ENCODE results near the gene NUDT16L1. TPM values are rescaled to one million over a fixed set of nuclear protein-coding genes. Genes with fewer than 3 reads are reported as not detected.
"Not testable (repeated sequence)": the region's sequence is repeated elsewhere in the genome, so short reads cannot be mapped to it uniquely, and the experiment has no call there.

Gene NUDT16L1
- total RNA-seq, 1 experiment from 2014 or later, result 61.9 TPM

DNA sequence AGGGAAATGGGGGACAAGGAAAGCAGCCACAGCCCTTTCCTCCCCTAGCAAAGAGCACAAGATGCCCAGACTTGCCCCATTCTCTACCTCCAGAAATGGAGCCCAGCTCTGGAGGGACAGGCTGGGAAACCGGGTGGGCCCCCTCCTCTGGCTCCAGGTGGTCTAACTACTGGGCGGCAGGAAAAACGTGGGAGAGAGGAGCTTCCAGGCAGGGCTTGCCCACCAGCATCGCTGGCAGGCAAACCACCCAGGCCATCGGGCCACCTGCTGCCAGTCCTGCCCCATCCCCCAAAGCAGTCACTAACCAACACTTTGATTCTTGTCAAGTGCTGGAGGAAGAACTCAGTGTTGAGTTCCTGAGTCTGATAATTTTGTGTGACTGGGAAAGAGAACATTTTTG, 25.1 kb downstream of the NUDT16L1 start:
- DNase-seq, result no peak
- no peak overlapping the region for H3K4me3 ChIP-seq
- peaks cover 44% of the 10 kb centered on the region for H3K36me3 ChIP-seq
- no peaks in the 10 kb centered on the region for H3K9me3 ChIP-seq
- H3K27me3 ChIP-seq, result no peaks in the 10 kb centered on the region

DNA sequence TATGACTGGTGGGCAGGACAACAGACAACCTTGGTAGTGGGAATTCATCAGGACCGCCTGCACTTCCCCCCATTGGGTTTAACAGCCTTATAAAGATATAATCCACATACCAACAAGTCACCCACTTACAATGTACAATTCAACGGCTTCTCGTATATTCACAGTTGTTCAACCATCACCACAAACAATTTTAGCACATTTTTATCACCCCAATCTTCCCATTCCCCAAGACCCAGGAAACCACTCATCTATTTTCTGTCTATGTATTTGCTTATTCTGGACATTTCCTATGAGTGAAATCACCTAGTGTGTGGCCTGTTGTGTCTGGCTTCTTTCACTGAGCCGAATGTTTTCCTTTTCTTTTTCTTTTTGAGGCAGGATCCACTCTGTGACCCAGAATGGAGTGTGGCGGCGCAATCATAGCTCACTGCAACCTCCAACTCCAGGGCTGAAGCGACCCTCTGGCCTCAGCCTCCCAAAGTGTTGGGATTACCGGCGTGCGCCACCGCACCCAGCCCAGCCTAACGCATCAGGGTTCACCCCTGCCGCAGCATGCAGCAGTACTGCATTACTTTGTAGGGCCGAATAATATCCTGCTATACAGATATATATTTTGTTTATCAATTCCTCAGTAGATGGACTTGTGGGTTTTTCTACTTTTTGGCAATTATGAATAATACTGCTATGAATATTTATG, 29.9 kb downstream of the NUDT16L1 start:
- H3K9me3 ChIP-seq, result no peaks in the 10 kb centered on the region
- no peaks in the 10 kb centered on the region for H3K27me3 ChIP-seq
- no peak overlapping the region for H3K4me3 ChIP-seq
- peaks cover 50% of the 10 kb centered on the region for H3K36me3 ChIP-seq
- no peak for DNase-seq

DNA sequence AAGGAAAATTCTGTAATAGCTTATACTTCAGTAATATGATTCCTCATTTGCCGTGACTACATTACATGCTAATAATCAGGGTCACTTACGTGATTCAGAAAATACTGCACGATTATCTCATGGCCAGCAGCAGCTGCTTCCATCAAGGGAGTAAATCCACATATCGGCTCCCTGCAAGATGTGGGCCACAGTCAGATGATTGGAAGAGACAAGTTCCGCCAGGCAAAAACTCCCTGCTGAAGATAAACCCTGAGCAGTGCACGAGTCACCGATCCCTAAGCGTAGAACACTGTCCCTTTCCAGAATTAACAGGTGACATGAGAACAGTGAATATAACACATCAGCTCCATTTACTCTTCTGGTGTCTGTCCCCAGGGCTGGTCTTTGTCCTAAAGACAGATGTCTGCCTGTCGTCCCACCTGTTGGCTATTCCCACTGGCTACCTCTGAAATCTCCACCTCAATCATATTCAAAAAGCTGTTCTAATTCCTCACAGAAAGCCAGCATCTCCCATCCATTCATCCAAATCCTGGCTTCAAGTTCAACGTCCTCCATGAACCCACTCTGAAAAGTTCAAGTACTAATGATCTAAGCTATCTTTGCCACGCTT, 31.4 kb downstream of the NUDT16L1 start:
- Histone ChIP-seq H3K9me3 (no peaks in the 10 kb centered on the region), H3K4me3 (no peak overlapping the region), H3K27me3 (no peaks in the 10 kb centered on the region), H3K36me3 (peaks cover 54% of the 10 kb centered on the region)
- DNase-seq, result no peak

DNA sequence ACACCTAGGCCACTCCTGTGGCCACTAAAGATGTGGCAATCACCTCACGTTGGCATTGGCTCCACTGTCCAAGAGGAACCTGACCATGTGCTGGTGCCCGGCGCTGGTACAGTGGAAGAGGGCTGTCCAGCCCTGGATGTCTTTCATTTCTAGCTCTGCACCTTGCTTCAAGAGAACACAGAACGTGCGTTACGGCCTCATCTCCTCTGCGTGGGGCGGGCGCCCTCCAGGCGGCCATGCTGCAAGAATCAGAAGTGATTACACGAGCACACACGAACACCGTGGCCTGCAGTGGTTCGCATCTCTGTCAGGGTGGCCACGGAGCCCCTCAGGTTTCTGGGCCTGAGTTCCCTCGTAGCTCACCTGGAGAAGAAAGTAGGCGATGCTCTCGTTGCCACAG, 33.3 kb downstream of the NUDT16L1 start:
- no peaks in the 10 kb centered on the region for H3K9me3 ChIP-seq
- no peak overlapping the region for H3K4me3 ChIP-seq
- peaks cover 71% of the 10 kb centered on the region for H3K36me3 ChIP-seq
- no peak for DNase-seq
- no peaks in the 10 kb centered on the region for H3K27me3 ChIP-seq

DNA sequence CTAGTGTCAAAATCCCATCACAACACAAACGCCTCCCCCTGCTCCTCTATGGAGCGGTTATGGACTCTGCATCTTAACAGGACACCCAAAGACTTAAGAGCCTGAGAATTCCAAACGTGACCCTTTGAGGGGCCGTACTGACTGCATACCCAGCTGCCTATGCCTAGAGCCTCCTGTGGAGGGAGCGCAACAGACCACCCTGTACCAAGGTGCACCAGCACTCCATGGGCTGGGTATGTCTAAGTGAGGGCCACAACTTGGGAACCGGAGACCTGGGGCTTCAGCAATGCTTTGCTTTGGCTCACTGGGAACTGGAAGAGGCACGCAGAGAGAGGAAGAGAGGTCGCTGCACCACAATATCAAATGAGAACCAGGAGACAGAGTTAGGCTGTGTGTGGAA, 35.3 kb downstream of the NUDT16L1 start:
- H3K36me3 ChIP-seq, result peaks cover 69% of the 10 kb centered on the region
- no peaks in the 10 kb centered on the region for H3K27me3 ChIP-seq
- no peak overlapping the region for H3K4me3 ChIP-seq
- no peaks in the 10 kb centered on the region for H3K9me3 ChIP-seq
- no peak for DNase-seq

DNA sequence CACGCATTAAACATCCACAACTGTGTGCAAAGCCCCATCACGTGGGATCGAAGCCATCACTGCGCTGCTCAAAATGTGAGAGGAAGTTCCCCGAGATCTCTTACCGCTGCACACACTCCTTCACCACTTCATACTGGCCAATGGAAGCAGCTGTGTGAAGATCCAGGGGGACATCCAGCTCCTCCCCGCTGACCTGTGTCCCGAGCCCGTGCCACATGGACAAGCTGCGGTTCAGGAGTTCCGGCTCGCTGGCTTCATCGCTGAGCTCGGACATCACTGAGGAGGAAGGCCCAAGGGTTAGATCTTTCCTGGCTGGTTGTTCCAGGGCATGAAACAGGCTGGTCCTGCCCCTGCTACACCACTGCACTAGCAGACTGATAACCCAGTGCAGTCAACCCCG, 36.5 kb downstream of the NUDT16L1 start:
- Histone ChIP-seq H3K4me3 (no peak overlapping the region), H3K27me3 (no peaks in the 10 kb centered on the region), H3K36me3 (peaks cover 61% of the 10 kb centered on the region), H3K9me3 (no peaks in the 10 kb centered on the region)
- DNase-seq, result no peak

DNA sequence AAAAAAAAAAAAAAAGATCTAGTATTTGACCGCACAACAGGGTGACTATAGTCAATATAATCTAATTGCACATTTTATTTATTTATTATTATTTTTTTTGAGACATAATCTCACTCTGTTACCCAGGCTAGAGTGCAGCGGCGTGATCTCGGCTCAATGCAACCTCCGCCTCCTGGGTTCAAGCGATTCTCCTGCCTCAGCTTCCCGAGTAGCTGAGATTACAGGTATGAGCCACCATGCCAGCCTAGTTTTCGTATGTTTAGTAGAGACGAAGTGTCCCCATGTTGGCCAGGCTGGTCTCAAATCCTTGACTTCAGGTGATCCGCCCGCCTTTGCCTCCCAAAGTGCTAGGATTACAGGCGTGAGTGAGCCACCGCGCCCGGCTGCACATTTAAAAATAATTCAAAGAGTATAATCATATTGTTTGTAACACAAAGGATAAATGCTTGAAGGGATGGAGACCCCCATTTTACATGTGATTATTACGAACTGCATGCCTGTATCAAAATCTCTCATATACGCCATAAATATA, 39.9 kb downstream of the NUDT16L1 start:
- peak overlapping the region; percentile 87 for H3K4me3 ChIP-seq
- no peaks in the 10 kb centered on the region for H3K27me3 ChIP-seq
- peaks cover 31% of the 10 kb centered on the region for H3K36me3 ChIP-seq
- no peak for DNase-seq
- H3K9me3 ChIP-seq, result no peaks in the 10 kb centered on the region

DNA sequence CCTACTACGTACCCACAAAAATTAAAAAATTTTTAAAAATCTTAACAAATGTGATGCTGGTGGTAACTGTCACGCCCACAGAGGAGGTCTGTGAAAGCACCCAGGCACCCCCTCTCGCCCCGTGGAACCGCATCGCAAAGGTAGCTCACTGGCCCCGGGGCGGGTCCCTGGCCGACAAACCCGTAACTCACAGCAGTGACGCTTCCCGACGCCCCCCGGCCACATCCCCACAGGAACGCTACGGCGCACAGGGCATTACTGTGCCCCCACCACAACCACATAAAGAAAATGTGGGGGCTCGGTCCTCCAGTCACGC, 40.3 kb downstream of the NUDT16L1 start:
- Histone ChIP-seq H3K9me3 (no peaks in the 10 kb centered on the region), H3K27me3 (no peaks in the 10 kb centered on the region), H3K4me3 (peak overlapping the region; percentile 87), H3K36me3 (peaks cover 27% of the 10 kb centered on the region)
- peak; percentile 22 for DNase-seq

DNA sequence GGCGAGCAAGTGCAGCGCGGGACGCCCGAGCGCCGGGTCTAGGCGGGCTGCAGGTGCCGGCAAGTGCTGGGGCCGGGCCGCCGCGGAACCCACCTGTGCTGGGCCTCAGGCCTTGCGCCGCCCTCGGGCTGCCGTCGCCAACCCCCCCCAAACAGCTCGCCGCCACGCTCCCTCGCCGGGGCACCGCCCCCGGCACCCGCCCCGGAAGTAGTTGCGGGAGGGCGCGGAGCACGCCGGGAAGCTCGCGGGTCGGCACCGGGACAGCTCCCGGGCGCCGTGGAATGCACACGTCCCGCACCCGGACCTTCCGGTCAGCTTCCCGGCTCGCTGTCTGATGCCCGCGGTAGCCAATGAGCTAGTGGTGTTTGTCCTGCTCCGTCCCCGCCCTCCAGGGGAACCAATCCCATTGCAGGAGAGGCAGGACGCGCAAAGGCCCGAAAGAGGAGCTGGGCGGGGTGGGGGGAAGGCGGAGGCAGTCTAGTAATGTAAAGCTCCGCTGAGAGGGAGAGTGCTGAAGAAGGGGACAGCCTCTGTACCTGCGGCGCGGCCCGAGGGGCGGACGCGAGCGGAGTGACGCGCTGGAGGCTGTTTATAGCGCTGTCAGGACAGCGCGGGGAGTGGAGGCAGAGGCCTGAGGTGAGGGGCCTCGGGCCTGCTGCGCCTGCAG, 40.8 kb downstream of the NUDT16L1 start, which contains the start of the genes ANKS3 and DNAAF8:
Gene ANKS3 (minus strand): TSS at position 209 of the 667 bp plus-strand sequence. CDS start 4,122 bp downstream, outside the sequence.
Gene DNAAF8 (plus strand): TSS at position 475 of the 667 bp plus-strand sequence. CDS start 1,978 bp downstream, outside the sequence.
- Histone ChIP-seq H3K9me3 (no peaks in the 10 kb centered on the region), H3K27me3 (no peaks in the 10 kb centered on the region), H3K36me3 (peaks cover 24% of the 10 kb centered on the region), H3K4me3 (peak within 1 kb of the TSS; percentile 87)
- DNase-seq, result peak; percentile 99

DNA sequence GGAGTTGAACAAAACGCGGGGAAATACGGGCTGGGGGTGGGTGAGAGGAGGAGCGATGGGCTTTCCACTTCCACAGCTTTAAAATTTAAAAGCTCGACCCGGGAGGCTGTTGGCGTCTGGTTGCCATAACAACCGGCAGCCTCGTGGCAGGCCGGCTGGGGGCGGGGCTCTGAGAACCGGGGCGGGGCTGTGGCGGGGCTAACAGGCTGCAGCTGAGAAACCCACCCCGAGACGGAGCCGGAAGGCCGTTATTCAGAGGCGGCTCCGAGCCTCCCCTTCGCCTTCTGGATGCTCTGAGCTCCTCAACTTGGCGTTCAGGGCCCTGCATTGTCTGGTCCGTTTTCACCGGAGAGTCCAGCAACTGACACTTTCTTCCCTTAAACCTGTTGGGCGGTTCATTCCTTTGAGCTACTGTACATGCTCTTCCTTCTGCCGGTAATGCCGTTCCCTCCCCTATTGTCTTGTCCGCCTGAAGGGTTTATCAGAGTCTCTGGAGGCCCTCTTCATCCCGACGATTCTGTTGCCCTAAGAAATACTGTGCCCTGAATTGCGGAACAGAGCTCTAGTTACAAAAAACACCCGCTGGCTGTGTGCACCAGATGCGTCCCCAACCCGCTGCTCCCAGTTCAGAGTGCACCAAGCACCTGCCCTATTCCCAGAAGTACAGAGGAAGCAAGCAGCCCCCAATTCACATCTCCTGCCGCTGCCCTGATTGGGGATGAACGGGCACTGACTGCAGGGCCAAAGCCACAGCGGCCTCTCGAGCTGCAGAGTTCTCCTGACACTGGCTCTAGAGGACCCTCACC, 41.6 kb downstream of the NUDT16L1 start:
- Histone ChIP-seq H3K36me3 (peaks cover 20% of the 10 kb centered on the region), H3K9me3 (no peaks in the 10 kb centered on the region)
- DNase-seq, result peak; percentile 89

DNA sequence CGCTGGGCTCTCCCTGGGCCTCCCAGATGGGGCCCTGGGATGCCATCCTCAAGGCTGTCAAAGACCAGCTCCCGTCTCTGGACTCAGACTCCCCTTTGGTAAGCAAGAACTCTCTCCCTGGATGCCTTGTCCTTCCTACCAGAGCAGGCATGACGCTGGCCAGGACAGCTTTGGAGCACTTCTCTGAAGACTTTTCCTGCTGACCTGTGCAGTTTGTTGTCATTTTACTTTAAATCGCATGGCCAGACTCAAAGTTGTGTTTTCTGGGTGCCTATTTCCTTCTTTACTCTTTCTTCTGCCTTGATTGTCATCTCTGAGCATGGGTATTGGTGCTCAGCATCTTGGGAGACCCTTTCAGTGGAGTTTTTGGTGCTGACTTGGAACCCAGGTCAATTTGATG, 43.2 kb downstream of the NUDT16L1 start:
- H3K9me3 ChIP-seq, result no peaks in the 10 kb centered on the region

More for the DNA sequence above, 41.6 kb downstream of the NUDT16L1 start:
- Histone ChIP-seq H3K4me3 (peak overlapping the region; percentile 87), H3K27me3 (no peaks in the 10 kb centered on the region)

DNA sequence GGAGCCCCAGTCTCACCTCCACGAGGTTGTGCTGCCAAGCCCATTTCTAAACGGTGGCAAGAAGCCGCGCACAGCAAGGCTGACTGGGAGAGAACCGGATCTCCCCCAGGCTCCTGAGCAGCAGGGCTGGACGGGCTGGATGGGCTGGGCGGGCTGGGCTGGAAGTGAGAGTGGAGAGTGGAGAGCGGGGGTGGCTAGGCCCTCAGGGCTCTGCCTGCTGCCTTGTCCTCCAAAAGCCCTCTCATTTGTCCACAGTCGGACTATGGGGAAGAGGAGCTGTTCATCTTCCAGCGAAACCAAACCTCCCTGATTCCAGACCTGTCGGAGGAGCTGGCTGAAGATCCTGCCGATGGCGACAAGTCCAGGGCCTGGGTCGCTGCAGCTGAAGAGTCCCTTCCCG, 44.2 kb downstream of the NUDT16L1 start:
- DNase-seq, result no peak
- Histone ChIP-seq H3K4me3 (no peak overlapping the region), H3K9me3 (no peaks in the 10 kb centered on the region), H3K27me3 (no peaks in the 10 kb centered on the region), H3K36me3 (no peaks in the 10 kb centered on the region; the same call in 1 of the 2 replicates)

More for the DNA sequence above, 43.2 kb downstream of the NUDT16L1 start:
- Histone ChIP-seq H3K36me3 (peaks cover 5% of the 10 kb centered on the region), H3K27me3 (no peaks in the 10 kb centered on the region), H3K4me3 (no peak overlapping the region)
- DNase-seq, result no peak

DNA sequence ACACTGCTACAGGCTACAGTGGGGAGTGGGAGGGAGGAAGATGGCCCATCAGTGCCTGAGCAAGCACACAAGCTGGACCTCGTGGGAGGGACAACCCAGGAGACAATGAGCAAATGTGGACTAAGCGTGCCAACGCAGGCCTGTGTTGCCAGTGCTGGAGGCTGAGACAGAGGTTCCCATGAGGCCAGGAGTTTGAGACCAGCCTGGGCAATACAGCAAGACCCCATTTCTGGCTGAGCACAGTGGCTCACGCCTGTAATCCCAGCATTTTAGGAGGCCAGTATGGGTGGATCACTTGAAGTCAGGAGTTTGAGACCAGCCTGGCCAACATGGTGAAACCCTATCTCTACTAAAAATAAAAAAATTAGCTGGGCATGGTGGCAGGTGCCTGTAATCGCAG, 45.0 kb downstream of the NUDT16L1 start:
- not testable (repeated sequence) for DNase-seq, H3K27me3 ChIP-seq, H3K9me3 ChIP-seq, H3K36me3 ChIP-seq, H3K4me3 ChIP-seq

DNA sequence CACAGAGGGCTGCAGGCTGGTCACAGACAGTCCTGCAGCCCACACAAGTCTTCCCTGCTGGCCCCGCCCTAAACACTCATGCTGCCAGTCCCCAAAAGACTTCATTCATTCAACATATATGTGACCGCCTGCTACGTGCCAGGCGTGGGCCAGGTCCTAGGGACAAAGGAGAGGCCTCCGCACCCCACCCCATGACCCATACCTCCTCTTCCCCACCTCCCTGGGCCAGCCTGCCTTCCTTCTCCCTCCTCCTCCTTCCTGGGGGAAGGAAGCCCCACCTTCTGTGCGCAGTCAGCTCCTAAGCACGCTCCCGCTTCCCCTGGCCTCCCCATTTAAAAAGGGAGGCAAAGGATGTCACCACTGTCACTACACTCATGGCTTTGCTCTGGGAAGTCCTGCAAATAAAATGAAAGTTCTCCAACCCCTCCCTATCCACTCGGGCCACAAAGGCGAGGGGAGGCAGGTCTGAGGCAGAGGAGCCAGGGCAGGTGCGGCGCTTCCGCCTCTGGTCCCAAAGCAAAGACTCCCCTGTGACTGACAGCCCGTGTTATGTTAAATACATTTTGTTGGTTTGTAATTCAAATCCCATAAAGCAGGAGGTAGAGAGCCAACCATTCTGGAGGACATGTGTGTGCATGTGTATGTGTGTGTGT, 50.0 kb downstream of the NUDT16L1 start:
- Histone ChIP-seq H3K27me3 (no peaks in the 10 kb centered on the region), H3K9me3 (no peaks in the 10 kb centered on the region), H3K4me3 (no peak overlapping the region), H3K36me3 (no peaks in the 10 kb centered on the region)
- no peak for DNase-seq

DNA sequence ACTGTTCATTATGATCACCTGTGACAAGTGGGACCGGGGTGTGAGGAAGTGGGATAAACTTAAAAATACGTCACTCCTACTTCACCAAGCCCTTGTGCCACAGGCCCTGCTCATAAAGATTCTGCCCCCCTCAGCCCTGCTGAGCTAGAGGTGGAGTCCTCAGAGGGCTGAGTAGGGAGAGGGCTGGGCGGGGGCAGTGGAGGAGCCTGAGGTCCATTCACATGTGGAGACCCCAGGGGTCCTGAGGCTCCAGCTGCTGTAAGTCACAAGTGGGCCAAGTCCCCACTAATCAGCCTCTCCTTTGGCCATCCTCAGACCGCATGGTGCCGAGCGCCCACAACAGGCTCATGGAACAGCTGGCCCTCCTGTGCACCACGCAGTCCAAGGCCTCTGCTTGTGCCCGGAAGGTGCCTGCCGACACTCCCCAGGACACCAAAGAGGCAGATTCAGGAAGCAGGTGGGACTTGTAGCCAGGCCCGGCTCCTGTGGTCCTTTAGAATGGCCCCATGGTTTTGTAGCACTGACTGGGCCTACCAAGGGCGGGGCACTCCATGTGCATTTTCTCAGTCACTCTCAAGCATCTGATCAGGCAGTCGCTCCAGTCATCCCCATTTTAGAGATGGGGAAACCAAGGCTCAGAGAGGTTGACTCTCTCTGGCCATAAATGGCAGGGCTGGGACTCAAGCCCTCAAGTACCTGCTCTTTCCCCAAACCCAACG, 51.4 kb downstream of the NUDT16L1 start:
- DNase-seq, result no peak
- H3K27me3 ChIP-seq, result no peaks in the 10 kb centered on the region
- no peak overlapping the region for H3K4me3 ChIP-seq
- peaks cover under 1% of the 10 kb centered on the region; the same call in 1 of the 2 replicates for H3K36me3 ChIP-seq
- no peaks in the 10 kb centered on the region for H3K9me3 ChIP-seq

DNA sequence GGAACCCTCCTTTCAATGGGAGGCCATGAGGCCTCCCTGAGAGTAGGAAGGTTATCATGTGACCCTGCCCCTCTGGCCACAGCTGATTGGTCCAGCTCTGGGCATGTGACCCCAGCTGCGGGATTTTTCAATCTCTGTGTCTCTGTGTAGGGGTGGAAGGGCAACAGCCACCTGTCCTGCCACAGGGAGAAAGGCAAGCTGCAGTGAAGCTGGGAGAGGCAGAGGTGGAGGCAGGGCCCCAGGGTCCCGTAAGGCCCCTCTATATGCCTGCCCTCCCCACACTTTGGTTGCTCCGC, 51.9 kb downstream of the NUDT16L1 start:
- DNase-seq, result no peak

More for the DNA sequence above, 51.9 kb downstream of the NUDT16L1 start:
- Histone ChIP-seq H3K9me3 (no peaks in the 10 kb centered on the region), H3K4me3 (no peak overlapping the region), H3K36me3 (peaks cover 3% of the 10 kb centered on the region; the same call in 1 of the 2 replicates), H3K27me3 (no peaks in the 10 kb centered on the region)

Measured in MG63 (cell line).